NCI-H1436 treated with DMSO at 0.1 percent for 48 hours (cell line): ENCODE results near the gene MKNK1.

Source experiments
- DNase-seq: peaks from one replicate; lab custom pipeline; 2025; lab: John Stamatoyannopoulos, UW

MKNK1 gene

DNA sequence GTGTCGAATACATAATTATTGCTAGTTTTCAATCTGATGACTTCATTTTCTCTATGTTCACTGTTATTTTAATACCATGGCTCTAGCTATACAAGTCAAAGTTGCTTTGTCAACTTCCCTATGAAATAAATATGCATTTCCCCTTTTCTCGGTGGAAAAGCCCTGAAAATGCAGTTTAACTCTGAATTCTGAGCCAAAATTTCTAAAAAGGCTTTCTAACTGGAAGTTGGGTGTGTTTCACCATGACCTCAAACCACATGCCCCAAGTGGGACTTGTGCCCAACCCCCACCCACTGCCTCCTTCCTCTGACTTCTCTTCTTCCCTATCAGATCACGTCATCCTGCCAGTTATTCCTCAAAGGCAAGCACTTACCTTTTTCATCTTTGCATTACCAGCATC lies 8.9 kb downstream of the MKNK1 start:
- DNase-seq: no peak

DNA sequence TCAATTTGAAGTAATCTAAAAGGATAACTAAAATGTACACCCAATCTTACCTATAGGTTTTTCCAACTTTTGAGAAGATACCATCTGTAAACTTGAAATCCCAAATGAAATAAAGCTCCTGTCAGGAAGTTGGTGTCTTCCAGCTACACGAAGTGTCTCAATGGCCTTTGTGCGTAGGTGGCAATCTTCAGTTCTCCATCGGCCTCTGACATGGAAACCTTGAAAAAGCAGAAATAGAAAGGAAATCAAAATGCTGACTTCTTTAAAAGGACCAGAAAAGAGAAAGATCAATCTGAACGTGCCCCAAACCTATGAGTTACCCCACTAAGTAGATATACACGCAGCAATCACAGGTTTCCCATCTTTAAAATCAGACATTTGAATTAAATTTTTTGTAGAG lies 10.0 kb downstream of the MKNK1 start:
- DNase-seq: no peak

DNA sequence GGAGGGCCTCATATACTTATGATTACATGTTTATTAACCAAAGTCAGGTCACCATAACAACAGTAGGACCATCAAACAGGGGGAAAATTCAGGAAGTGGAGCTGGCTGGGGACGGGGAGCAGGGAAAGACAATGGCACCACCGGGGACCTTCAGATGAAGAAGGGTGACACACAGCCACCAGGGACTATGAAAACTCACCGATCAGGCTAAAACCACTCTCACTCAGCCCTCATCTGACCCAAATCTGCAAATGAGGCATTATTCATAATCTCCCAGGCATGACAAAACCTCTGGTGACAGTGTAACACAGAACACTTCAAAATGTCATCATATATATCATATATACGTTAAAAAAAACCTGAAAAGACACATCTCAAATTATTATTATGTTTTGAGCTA lies 11.2 kb downstream of the MKNK1 start:
- no peak for DNase-seq

DNA sequence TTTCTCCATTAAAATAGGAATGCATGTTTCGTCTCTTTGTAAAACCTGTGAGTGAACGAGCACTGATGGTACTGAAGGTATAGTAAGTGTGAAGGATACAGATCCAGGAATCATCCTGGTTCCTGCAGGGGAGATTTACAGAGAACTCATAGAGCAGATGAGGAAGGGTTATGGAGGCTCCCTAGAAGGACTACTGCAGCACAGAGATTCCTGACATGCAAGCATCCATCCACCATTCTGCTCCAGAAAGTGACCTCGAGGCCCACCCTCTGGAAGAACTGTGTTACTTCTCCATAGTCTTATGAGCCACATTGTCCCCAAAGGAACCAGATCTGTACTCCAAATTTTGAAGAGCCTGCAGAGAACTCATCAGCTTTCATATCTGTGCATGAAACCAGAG lies 14.5 kb downstream of the MKNK1 start:
- DNase-seq: no peak

DNA sequence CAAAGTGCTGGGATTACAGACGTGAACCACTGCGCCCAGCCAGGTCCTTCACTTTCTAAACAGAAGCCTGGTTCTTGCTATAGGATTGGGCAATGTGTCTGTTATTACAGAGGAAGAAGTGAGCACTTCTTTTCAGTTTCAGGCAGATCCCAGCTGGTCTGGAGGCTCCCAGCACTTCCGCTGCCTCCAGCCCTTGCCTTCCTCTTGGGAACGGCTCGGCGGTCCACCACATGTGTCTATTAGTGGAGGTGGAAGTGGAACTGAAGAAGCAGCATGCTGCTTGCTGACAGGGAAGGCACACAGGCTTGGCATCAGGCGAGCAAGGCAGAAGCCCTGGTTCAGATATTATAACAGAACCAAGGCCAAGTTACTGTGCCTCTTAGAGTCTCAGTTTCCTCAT lies 17.0 kb downstream of the MKNK1 start:
- DNase-seq: no peak

DNA sequence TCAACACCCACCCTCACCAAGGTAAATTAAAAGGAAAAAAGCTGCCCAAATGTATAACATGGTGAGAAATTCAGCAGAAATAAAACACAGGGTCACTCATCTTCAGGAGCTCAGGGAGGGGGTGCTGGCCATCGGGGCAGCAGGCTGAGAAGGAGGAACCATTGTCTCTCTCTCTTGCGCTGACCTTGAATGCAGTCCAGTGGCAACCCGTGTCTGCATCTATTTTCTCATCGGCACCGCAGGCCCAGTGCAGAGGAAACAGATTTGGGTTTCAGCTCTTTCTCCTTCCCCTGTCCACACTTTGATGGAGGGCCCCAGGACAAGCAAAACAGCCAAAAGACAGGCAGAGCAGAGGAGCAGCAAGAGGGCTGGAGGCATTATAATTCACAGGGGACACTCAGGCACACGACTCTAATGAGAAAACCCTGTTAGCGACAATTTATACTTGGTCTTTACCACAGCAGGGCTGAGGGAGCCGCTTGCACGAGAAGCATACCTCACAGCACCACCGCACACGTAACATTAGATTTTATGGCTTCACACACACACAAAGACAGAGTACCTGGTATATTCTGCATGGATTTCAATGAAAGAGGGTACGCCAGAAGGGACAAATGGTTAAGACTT lies 18.6 kb downstream of the MKNK1 start:
- DNase-seq: no peak

DNA sequence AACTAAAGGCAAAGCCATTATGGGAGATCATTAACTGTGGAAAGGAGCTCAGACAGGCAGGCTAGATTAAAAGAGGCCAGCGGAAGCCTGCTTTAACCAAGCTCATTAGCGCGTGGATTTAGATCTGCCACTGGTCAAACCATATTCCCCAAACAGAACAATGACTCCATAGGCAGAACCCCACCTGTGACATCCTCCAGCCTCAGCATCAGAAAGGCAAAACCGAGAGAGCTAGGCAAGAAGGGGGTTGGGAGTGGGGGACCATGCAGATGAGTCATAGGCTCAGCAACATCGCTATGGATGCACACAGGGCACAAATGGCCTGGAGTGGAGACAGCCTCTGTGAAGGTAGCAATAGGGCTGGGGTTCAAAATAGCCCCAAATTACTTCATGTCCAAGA lies 20.6 kb downstream of the MKNK1 start:
- DNase-seq: no peak

DNA sequence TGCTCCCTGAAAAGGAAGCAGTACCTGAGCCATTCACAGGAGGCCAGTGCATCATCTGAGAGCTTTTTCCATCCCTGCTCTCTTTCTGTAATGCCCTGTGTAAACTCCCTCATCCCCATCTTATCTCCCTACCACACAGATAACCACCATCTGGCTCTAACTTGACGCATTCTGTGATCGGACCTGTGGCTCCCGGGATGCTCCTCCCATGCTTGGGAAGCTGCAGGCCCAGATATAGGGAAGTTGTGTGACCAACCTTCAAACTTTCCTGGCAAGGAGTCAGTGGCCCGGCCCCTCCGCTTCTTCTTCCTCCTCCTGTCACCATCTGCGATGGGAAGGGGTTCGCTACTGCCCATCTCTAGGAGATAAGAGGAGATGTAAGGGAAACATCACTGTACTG lies 21.1 kb downstream of the MKNK1 start:
- no peak for DNase-seq

DNA sequence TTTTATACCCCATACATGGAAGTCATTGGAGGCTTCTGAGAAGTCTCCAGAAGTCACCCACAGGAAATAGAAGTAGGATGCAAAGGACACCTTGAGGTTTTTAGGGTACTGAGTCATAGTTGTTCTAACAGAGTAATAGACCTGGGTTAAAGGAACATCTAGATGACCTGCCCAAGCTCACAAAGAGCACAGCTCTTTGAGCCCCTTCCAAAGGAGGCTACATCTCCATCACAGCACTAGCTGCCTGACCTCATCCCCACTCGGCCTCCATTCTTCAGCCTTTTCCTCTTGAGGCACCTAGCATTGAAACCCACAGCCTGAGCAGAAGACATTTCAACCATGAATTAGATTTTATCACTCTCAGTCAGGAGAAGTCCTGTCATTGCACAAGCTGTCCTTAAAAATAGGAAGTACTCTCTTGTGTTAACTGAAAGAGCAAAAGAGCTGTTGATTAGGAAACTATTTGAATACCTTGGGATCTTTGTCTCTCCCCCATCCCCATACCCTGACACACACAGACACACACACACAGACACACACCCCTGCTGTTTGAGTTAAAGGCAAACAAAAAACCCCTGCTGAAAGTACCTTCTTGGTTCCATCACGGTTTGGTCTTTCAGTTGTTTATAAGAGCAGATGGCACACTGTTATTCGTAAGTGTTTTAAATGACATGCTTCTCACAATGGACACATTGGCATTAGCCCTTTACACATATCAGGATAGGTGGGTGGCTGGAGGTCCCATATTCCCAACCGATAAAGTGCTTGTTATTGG lies 22.2 kb downstream of the MKNK1 start:
- DNase-seq: no peak

DNA sequence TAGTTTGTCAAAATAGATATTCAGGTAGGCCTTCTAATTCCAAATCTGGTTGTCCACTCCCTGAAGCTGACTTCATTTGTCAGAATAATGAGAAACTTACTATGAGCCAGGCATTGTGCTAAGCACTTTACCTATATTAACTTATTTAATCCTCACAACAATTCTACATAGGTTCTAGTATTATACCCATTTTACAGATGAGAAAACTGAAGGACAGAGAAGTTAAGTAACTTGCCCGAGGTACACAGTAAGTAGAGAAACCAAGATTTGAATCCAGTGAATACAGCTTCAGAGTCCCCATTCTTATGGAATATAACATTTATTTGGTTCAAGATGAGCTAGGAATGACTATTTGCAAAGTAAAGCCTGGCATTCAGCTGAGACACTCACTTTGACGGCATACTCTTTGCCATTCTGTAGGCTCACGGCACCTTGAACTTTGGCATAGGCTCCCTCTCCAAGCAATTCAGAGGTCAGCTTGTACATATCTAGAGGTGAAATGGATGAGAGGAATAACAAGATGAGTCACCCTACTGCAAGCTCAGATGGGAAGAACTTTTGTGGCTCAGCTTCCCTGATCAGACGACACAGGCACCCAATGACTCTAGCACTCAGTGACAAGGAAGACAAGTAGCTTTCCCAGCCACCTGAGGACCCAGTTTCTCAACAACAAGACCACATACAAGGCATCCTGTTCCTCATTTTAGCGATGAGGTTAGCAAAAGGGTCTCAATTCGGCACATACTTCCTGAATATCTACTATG lies 23.7 kb downstream of the MKNK1 start:
- no peak for DNase-seq

DNA sequence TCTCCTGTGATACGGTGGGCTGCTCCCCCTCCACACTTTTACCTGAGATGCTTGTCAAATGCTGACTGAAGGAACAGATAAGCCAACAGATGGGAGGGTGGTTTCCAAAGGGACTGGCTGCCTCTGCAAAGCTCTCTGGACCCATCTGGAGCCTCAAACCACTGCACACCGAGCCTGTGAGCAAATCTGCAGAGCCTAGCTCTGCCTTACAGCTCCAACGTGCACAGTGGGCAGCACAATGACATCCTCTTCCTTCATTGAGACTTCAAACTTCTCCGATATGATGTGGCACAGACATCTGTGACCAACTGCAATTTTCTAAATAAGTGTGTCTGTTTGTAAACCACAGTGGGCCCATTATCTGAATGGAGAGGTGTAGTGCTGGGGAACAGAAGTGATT lies 26.4 kb downstream of the MKNK1 start:
- no peak for DNase-seq

DNA sequence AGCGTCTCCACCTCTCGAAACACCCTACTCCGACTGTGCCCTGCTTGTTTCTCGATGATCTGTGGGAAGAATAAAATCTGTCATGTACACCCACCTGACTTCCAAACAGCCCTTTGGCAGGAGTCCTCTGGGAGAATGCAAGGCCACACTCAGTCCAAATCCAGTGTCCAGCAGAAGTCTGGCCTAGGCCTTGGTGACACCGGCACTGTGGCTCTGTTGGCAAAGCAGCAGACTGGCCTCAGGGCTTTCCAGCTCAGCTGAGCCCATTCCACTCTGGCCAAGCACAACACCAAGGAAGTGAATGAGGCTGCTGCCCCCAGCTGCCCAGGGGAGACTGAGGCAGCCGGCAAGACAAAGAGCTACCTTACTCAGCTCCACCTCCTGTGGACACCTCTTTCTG lies 27.5 kb downstream of the MKNK1 start:
- no peak for DNase-seq

DNA sequence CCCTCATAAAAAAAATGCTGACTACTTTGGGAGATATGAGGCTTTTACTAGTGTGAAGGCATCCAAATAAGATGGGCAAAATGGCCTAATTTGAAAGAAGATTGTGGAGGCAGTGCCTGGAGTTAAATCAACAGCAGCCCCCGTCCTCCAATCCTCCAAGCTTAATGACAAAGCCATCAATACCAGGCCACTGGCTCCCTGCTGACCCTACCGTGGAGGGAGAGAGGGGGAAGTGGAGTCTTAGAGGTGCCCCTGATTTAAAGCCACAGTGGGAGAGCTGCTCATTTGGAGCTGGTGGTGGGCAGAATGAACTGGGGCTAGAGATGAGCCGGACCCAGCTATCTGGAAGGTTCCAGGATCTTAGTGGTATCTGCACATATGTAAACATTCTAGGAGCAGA lies 28.3 kb downstream of the MKNK1 start:
- no peak for DNase-seq

DNA sequence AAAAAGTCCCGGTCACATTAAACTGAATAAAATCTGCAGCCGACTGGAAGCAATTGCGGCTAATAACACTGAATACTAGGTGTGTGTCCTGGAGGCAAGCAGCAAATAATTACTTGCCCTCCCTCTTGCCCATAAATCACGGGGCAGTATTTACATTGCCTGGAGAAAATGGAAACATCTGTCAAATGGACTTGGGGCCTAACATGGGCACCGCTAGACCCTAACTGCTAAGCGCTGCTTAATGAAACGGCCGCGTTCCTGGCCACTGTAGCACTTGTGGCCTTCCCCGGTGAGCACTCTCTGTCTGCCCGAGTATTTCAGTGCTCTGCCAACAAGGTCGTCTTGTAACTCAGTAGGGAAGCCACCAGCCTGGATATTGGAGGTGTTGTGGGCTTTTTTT lies 28.8 kb downstream of the MKNK1 start:
- DNase-seq: no peak

DNA sequence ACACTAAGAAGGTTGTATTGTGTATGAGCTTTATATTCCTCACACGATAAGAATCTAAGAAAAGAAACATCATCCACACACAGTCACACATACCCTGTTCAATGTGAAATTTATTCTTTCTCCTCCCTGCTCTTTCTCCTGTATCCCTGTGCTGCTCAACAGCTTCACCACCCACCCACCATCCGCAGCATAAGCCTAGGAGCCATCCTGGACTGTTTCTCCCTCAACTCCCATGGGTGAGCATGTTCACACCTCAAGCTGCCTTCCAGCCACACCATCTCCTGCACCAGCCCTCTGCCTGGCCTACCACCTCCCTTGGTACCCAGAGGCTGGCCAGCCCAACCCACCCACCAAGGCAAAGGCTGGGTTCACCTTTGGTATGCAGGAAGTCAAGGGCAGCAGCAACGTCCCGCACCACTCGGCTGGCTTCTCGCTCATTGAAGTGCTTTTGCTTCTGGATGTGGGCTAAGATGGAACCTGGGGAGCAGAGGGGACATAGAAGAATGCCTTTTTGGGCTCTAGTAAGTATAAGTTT lies 32.3 kb downstream of the MKNK1 start:
- DNase-seq: no peak

DNA sequence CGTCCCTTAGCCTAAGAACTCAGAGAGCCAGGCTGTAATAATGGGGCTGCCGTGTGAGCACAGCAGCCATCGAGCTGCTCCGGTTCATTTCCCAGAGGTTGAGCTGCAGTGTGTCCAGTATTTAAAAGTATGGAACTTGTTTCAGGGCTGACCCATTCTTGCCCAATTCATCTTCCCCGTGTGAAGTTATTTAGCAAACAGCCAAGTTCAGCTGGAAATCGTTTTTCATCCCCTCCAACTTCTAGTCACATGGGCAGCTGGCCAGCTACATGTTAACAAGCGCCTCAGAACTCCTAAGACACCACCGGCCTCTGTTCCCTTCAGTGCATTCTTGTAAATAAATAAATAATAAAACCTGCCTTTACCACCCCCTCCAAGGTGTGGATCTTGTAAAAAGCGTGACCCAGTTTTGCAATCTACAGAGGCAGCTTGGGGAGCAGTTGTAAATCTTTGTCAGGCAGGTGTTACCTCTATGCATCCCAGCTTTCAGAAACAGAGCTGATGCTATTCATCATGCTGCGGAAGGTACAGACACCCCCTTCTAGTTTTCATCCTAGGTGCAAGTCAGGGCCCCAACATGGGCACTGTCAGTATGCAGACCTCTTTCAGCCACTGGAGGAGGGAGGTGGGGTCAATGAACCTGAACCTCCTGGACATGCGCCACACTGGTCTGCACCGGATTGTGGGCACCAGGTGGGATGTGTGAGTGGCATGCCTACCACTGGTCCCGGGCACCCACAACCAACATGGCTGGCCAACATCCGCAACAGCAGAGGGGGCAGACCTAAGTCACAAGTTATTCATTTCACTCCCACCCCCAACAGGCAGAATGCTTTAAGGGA lies 34.0 kb downstream of the MKNK1 start:
- DNase-seq: no peak

DNA sequence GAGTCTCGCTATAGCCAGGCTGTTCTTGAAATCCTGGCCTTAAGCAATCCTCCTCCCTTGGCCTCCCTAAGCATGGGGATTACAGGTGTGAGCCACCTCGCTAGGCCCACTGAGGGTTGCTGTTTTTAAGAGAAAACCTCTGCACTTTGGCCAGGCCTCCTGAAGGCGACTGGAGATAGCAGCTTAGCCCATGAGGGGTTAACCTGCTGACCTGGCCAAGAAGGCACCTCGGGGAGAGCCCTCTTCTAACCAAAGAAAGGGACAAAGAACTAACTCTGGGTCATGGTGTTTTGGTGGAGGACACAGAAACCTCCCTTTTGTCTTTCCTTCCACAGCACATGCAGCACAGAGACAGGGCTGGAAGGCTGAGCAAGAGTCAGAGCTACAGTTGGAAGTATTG lies 35.0 kb downstream of the MKNK1 start:
- no peak for DNase-seq

DNA sequence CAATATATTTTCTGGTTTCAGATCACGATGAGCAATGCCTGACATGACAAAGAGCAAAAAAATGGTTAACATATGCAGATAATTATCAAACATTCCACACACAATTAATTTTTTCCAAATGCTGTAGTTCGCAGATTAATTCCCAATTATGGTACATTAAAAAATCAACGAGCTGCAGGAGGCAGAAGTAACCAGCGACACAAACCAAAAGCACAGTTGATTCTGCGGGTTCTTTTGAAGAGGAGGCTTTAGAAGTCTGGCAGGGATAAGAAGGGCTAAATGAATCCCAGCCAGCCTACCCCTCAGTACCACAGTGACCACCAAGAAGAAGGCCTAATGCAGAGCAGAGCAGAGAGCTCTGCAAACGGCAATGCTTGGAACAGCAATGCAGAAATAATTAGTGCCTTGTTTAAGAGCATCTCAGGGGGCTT lies 35.6 kb downstream of the MKNK1 start:
- DNase-seq: no peak

DNA sequence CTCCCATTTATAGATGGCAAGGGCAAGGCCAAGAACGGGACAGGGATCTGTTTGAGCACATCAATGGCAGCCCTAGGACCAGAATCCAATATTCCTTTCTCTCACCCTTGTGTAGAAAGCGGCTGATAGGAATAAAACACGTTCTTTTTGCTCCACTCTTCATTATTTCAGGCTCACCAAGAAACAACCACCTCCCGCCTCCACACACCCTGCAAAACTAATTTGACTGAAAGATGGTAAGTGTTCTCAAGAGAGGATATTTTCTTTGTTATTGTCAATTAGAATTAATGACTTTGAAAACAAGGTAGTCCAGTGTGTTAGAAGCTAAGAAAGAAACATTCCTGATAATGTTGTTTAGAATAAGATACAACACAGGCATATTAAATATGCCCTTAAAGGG lies 40.7 kb downstream of the MKNK1 start:
- no peak for DNase-seq

DNA sequence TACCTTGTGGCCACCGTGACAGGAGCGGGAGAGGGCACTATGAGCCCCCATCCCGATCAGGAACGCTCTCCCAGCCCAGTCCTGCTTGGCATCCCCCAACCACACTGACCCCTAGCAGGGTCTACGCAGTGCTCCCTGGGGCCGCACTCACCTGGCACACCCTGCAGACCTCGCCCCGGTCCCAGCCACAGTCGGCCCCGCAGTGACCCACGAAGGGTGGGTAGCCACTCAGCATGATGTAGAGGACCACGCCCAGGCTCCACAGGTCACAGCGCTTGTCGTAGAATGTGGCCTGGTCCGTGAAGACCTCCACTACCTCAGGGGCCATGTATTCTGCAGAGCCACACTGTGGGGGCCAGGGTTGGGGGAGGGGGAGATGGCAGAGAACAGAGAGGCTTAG lies 41.6 kb downstream of the MKNK1 start:
- no peak for DNase-seq

DNA sequence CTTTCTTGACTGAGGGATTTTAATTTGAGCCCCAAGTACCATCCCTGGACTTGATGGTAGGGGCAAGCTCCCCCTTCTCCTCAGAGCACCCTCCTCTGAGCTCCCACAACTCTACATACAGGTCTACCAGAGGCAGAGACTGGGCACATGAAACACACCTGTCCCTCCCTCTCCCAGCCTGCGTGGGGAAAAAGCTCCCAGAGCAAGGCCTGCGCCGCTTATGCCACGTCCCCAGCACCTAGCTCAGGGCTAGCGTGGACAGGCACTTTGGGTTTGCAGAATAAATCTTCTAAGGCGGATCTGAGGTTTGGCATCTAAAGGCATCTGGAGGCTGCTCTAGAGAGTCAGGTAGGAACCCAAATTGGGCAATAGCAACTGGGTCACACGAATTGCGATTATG lies 45.1 kb downstream of the MKNK1 start:
- no peak for DNase-seq
